Stimulated activated CD8-positive, alpha-beta memory T cell treated with anti-CD3 and anti-CD28 coated beads, Interleukin-4, amount 100 ng/mL, for 1 hour (primary cell): ENCODE results near the gene NUP210.
"Not testable (repeated sequence)": the region's sequence is repeated elsewhere in the genome, so short reads cannot be mapped to it uniquely, and the experiment has no call there.

Experiments
- DNase-seq, 2 donors: peaks; one replicate each; pipeline ENCODE4 v3.0.0-alpha.2; 2020; ENCODE audit warnings: low read depth in 2 of 2, low spot score in 1 of 2

The NUP210 gene

GRCh38 chr3:13430411-13430875 lies 10.3 kb upstream of the NUP210 start:
- not testable (repeated sequence) for DNase-seq

GRCh38 chr3:13429631-13430291 lies 9.6 kb upstream of the NUP210 start:
- DNase-seq, result no peak

- not testable (repeated sequence) for DNase-seq
Measured at GRCh38 chr3:13428678-13429077, 8.6 kb upstream of the NUP210 start.

GRCh38 chr3:13427662-13428603 lies 7.8 kb upstream of the NUP210 start:
- DNase-seq, result no peak

GRCh38 chr3:13426591-13426990 lies 6.5 kb upstream of the NUP210 start:
- DNase-seq, result no peak

GRCh38 chr3:13425689-13426088 lies 5.6 kb upstream of the NUP210 start:
- DNase-seq, result no peak

GRCh38 chr3:13424865-13425617 lies 4.9 kb upstream of the NUP210 start:
- no peak for DNase-seq

GRCh38 chr3:13424141-13424844 lies 4.2 kb upstream of the NUP210 start:
- no peak for DNase-seq

GRCh38 chr3:13420831-13421765 lies 976 bp upstream of the NUP210 start:
- peak in 1 of 2 donors; percentile 46 for DNase-seq

- DNase-seq, result no peak
Measured at GRCh38 chr3:13419505-13420044, 547 bp downstream of the NUP210 start.

- no peak for DNase-seq
Measured at GRCh38 chr3:13417166-13417947, 2.8 kb downstream of the NUP210 start.

- no peak for DNase-seq
Measured at GRCh38 chr3:13415997-13416793, 3.9 kb downstream of the NUP210 start.

GRCh38 chr3:13415236-13415986 lies 4.7 kb downstream of the NUP210 start:
- DNase-seq, result no peak

- no peak for DNase-seq
Measured at GRCh38 chr3:13414040-13414729, 5.9 kb downstream of the NUP210 start.

- no peak for DNase-seq
Measured at GRCh38 chr3:13411186-13411860, 8.8 kb downstream of the NUP210 start.

- no peak for DNase-seq
Measured at GRCh38 chr3:13408890-13409289, 11.2 kb downstream of the NUP210 start.
